NK-92 treated with Interleukin-12 subunit alpha and Interleukin-12 subunit beta, amount 100 ng/mL, for 24 hours (cell line): ENCODE data around the gene COPB2.
"Not testable (repeated sequence)": the region's sequence is repeated elsewhere in the genome, so short reads cannot be mapped to it uniquely, and the experiment has no call there.

Experiments used
- DNase-seq: peaks from one replicate; lab custom pipeline; 2025; lab: John Stamatoyannopoulos, UW

Gene COPB2

DNA sequence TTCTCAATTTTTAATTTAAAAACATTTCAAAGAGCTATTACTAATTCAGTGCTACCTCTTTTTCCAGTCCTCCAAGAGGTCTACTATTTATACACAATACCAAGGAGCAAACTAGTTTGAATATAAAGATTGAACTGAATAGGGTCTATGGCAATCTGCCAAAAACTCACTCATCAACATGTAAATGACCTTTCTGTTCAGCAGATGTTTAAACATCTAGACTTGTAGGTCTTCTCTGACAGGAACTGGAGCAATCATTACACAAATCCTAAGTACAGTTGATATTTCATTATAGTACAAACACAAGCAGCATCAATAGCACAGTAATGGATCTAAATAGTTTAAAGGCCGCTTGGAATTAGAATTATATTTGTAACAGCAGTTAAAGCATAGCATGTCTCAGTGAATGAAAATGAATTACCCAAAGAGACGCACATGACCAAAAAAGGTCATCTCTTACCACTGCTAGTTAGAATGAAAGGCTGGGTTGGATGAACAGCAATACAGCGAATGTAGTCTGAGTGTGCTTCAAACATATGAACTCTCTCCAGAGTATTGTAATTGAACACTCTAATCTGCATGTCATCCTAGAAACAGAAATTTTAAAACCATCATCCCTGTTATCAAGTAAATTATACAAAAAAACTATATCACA lies 10.7 kb downstream of the COPB2 start:
- DNase-seq = no peak

GRCh38 chr3:139377378-139377777 lies 12.1 kb downstream of the COPB2 start:
- no peak for DNase-seq

DNA sequence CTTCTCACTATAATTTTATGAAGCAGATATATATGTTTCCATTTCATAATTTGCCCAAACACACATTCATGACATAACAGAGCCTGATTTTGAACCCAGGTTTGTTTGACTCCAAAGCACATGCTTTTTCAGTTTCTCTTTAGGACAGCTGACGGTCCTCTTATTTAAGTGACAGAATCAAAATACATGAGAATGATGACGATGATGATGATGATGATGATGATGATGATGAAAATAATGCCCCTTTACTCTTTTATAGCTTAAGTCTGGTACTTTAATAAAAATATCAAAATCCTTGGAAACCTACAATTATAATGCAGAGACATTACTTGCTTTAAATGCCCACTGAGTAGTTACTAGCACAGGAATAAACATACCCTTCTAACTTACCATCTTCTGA lies 15.3 kb downstream of the COPB2 start:
- DNase-seq = no peak

DNA sequence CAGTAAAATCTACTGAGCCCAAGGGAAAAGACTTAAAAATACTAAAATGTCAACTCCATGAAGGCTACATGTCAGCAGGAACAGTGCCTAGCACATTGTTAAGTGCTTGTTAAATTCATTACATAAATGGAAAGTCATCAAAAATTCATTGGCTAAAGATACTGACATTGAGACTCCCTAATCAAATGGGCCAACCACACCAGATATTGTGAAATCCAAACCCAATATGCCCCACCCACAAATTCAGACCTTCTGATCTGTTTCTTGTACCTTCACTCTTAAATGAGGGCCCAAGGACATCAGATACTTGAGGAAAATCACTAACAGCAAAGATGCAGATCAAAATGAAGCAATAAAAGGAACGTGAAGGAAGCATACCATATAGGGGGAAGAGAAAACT lies 24.9 kb downstream of the COPB2 start:
- no peak for DNase-seq

- no peak for DNase-seq
These were observed 28.2 kb downstream of the COPB2 start for GRCh38 chr3:139361276-139361675.

DNA sequence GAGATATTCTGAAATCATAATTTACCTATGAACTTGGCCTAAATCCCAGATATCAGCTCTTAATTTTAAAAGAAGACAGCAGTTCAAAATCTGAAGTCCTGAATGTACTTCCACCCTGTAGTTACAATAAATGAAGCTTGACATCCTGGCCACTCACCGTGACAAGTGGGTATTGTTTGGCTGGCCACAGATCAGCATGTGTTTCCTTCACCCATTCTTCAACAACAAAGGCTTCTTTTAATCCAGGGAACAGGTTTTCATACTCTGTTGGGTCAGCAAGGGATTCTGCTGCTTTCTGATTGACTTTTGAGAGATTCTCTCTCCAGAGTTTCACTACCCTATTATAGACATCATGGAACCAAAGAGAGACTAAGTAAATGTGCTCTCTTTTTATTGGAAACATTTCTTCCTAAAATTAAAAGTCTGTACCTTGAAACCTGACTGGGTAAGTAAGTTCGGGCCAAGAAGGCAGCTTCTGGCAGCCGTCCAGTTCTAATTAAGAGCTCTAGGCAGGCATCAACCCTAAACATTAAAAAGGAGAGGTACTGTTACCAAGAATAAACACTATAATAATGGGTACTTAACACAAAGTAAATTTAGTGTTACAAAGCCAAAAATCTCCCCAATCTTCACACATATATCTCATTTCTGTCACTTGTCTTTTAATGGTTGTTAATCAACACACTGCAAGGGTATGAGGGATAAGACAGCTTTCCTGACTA lies 30.4 kb downstream of the COPB2 start:
- DNase-seq = no peak

DNA sequence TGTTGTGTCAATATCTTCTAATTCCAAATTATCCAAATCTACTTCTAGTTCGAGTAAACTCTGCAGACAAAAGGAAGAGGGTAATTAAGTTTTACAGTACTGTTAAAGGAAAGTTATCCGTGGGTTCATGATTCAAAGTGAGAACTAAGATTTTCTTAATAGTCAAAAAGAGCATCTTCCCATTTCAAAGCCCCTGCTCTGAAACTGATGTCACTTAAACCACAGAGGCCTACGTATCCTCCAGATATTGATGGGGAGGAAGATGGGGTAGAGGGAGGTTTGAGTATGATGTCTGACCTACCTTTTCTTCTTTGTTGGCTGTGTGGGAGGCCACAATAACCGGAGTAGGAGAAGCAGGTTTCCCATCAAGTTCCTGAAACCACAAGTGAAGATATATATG lies 31.5 kb downstream of the COPB2 start:
- no peak for DNase-seq

- DNase-seq = no peak
These were observed 33.6 kb downstream of the COPB2 start for GRCh38 chr3:139355891-139356290.

DNA sequence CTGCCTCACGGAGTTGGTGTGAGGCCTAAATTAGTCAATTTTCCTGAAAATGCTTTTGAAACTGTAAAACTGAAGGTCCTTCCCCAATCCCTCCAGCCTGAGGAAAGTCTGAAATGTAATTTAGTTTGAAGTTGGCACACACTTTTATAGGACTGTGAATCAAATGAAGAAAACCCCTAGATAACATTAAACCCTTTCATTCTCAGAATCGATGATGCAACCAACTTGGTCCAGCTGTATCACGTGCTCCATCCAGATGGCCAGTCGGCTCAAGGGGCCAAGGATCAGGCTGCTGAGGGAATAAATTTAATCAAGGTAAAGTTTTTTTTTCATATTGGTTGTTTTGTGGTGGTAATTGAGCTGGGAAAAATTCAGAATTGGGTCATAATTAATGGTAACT lies 34.0 kb downstream of the COPB2 start:
- DNase-seq = no peak

DNA sequence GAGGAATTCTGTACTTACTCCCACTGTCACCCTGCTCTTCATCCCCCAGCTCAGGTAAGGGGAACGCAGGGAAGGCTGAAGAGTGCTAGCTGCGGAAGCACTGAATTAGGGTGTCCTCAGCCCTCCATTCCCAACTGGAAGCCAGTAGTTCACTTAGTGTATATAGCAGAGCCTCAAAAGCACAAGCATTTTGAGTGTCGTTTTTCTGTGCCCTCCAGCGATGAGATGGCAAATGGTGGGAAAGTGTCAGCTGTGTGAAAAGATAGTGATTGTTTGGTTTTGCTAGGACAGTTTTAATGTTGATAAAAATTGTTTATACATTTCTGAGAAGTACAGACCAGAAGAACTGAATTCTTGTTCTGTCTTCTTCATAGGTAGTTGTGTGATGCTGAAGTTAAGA lies 34.8 kb downstream of the COPB2 start:
- DNase-seq = no peak

DNA sequence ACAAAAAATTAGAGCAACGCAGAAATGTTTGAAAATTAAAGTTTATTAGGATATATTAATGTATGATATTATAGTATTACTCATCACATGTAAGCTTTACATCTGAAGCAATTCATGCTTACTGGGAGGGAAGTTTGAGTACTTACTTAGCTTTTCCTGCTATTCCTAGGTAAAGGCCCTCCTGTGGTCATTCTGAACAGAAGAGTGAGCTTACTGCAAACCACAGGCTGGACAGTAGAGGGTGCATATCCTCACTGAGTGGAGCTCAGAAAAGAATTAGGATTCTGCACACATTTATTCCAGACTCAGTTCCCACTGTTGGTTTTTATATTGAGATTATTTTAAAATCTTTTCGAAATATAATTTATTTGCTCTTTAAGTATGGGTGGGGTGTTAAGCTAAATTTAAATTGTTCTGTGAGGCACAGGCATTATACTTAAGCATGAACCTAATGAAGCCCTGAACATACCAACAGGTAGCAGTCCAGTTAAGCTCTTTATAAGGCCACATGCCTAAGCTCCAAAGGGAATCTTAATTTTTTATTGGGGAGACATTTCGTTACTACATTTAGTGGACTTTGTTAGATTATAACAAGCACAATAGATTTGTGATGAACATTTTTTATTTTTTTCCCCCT lies 35.4 kb downstream of the COPB2 start:
- DNase-seq = no peak

GRCh38 chr3:139346771-139347170 lies 42.7 kb downstream of the COPB2 start:
- no peak for DNase-seq

DNA sequence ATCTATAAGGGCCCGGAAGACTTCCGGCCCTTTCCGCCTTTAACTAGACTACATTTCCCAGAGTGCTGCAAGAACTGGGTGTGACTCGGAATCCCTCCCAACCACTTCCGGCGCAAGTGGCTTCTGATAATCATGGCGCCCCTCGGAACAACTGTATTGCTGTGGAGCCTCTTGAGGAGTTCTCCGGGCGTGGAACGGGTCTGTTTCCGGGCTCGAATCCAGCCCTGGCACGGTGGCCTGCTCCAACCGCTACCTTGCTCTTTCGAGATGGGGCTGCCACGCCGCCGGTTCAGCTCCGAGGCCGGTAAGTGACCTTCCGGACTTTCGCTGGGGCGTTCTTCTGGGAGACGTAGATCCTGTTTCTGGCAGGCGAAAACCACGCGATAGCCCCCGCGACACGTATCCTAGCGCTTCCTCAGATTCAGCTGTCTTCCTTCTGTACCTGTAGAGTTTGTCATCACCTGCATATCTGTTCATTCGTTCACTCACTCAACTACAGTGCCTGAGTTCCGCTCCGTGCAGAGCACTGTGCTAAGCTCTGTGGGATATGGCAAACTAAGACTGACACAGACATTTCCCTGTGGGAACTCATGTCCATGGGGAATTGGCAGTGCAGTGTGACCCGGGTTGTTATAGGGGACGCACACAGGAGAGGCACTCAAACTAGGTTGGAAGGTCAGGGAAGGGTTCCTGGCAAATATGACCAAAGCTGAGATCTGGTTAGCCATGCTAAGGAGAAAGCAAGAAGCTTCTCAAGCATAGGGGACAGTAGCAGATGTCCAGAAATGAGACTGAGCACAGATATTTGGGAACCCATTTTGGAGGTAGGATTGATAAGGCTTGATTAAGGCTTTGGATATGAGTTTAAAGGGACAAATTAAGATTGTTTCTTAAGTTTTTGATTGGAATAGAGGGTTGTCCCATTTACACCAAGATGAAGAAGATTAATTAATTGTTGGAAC lies 45.3 kb downstream of the COPB2 start, which contains the start of gene MRPS22:
MRPS22 (plus strand) TSS at position 126 of the 962 bp plus-strand sequence; CDS start at position 133, 7 bp downstream.
- DNase-seq = peak; percentile 71

DNA sequence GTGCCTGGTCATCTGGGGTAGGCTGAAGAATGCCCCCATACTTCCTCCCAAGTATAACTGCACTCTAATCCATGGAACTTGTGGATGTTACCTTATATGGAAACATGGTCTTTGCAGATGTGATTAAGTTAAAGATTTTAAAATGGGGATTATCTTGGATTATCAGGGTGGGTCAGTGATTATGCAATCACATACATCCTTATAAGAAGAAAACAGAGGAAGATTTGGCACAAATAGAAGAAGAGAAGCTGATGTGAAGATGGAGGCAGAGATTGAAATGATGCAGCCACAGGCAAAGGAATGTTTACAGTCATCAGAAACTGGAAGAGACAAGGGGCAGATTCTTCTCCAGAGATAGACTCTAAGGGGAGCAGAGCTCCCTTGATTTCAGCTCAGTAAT lies 47.4 kb downstream of the COPB2 start:
- no peak for DNase-seq

DNA sequence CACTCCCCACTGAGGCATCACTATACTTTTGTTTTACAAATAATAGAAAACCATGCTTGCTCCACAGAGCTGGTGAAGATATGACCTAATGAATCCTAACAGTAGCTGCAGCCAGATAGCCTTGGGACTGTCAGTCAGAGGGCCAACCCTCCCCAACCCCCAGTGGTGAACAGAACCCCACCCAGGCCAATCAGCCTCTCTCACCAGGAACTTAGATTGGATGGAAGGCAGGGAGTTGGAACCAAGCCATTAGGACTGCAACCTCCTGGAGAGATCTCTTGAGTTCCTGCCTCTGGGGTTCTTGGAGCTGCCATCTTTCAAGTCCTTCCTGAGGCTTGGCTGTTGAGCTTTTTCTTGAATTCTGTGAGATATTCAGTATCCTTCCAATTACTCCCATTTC lies 48.7 kb downstream of the COPB2 start:
- no peak for DNase-seq

GRCh38 chr3:139339219-139339906 lies 50.1 kb downstream of the COPB2 start:
- no peak for DNase-seq

DNA sequence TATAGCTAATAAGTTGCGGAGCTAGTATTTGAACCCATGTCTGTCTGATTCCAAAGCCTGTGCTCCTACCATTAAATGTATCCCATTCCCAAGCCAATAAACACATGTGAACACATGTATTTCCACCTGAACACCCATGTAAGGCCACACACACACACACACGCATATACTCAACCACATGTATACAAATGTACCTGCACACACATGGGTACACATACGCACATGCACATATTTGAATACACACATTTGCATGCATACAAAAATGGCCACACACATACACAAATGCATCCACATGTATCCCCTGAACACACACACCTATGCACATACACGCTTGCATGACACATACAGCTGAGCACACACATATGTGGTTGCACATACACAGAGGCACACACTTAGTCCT lies 51.0 kb downstream of the COPB2 start:
- no peak for DNase-seq

GRCh38 chr3:139334675-139335074 lies 54.8 kb downstream of the COPB2 start:
- not testable (repeated sequence) for DNase-seq

DNA sequence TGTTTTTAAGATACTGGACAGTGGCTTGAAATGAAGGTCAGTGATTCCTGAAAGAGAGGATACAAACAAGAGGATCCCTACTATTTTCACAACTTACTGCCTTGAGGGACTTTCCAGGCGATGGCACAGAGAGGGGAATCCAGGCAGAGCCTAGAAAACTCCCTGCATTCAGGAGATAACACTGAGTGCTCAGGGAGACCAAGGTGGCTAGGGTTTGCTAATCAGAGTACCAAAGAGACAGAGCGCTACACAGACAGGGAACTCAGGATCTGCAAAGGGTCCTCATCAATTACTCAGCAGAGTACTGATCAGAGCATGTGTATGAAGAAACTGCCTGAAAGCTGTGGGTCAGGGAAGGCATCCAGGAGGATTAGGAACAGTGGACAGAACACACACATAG lies 57.4 kb downstream of the COPB2 start:
- no peak for DNase-seq

DNA sequence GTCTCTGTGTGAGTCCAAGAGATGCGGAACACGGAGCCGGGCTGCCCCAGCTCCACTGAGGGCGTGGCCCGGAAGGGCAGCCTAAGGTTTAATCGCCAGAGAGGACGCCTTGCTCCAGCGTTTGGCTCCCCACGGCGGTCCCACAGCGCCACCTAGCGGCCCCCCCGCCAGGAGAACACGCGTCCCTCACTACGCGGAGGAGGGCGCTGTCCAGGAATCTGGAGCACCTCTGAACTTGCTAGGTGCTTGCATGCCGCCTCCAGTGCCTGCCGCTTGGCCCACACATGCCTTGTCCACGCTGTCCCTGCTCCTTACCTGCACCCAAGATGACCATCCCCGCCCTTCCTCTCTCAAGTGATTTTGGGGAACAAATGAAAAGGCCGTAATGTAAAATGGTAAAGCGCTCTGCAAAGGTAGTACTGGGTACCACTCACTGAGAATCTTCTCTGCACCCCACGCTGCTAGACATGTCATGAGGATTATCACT lies 60.0 kb downstream of the COPB2 start:
- peak; percentile 82 for DNase-seq

DNA sequence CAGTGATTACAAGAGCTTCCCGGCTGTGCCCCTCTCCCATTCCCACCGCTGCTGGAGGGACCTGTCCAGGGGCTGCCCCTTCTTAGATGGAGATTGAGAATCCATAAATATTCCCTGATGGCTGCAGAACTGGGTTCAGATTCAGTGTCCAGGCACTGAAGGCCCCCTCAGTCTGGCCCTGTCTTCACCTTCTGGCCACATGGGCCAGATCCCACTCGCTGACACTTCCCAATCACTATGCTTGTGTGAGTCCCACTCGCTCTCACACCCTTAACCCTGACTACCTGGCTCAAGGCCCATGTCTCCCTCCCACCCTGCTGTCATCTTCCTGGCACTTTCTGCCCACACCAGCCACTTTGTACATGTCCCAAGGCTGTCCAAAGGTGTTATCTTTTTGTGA lies 61.1 kb downstream of the COPB2 start:
- DNase-seq = no peak
